Spleen (tissue), 13 donors: ENCODE data around the gene SAP30. TPM values are rescaled to one million over a fixed set of nuclear protein-coding genes. Genes with fewer than 3 reads are reported as not detected.

ENCODE experiments used
- DNase-seq: peaks from one replicate; pipeline ENCODE4 v3.0.0-alpha.2; 2020
- H3K27ac ChIP-seq, 8 donors: fragments of 200-600 bp; sonication (generic) in 7 of 8; 1 replicate in 4 of 8; 2 replicates in 4 of 8; pipeline versions ENCODE4 v1.5.0 to v1.8.0; 2016 to 2021; ENCODE audit warnings: inconsistent platforms in 4 of 8, mild to moderate bottlenecking in 4 of 8, moderate library complexity in 1 of 8
- H3K27me3 ChIP-seq, 7 donors: fragments of 200-600 bp; sonication (generic) in 6 of 7; replicated peaks in 1 of 7; 1 replicate in 4 of 7; 2 replicates in 3 of 7; pipeline versions ENCODE4 v1.5.0 to v1.8.0; 2016 to 2021; ENCODE audit warnings: inconsistent platforms in 3 of 7, mild to moderate bottlenecking in 1 of 7
- H3K36me3 ChIP-seq, 6 donors: fragments of 200-600 bp; sonication (generic) in 5 of 6; 1 replicate in 4 of 6; 2 replicates in 2 of 6; pipeline versions ENCODE4 v1.5.0 to v1.8.0; 2016 to 2021; ENCODE audit warnings: inconsistent platforms in 2 of 6
- H3K4me1 ChIP-seq, 6 donors: fragments of 200-600 bp; sonication (generic) in 5 of 6; 1 replicate in 3 of 6; 2 replicates in 3 of 6; pipeline versions ENCODE4 v1.5.0 to v1.8.0; 2016 to 2021; ENCODE audit warnings: inconsistent platforms in 3 of 6
- H3K4me3 ChIP-seq, 8 donors: fragments of 200-600 bp; sonication (generic) in 7 of 8; 1 replicate in 4 of 8; 2 replicates in 4 of 8; pipeline versions ENCODE4 v1.5.0 to v1.8.0; 2016 to 2021; ENCODE audit warnings: inconsistent platforms in 4 of 8, mild to moderate bottlenecking in 4 of 8, moderate library complexity in 2 of 8
- H3K9me3 ChIP-seq, 8 donors: fragments of 200-600 bp; sonication (generic) in 7 of 8; 1 replicate in 4 of 8; 2 replicates in 4 of 8; pipeline versions ENCODE4 v1.5.0 to v1.8.0; 2016 to 2021; ENCODE audit warnings: inconsistent platforms in 4 of 8
- POLR2A ChIP-seq, 3 donors: fragments of 450-650 bp; IDR thresholded peaks; one replicate each; pipeline ENCODE4 v1.5.1; 2017; ENCODE audit warnings: antibody characterized with exemption in 3 of 3, mild to moderate bottlenecking in 1 of 3
- POLR2AphosphoS5 ChIP-seq, 3 donors: sonication (generic); formaldehyde crosslinking; IDR thresholded peaks; one replicate each; pipeline ENCODE4 v1.5.1; 2017; ENCODE audit warnings: antibody characterized with exemption in 3 of 3
- WGBS, 5 donors: extraction: QIAGEN DNeasy Blood & Tissue Kit in 3 of 5; methylation state at CpG; one replicate each; pipeline versions ENCODE4 v1.1.5 to v1.1.7; 2013 to 2018; 5-methylcytosine and 5-hydroxymethylcytosine counted together
- intact Hi-C: fragments of 100-400 bp; cut with DNase I; formaldehyde crosslinking; loops from one replicate; pipeline ENCODE4 v1.15.0; 2023; ENCODE audit warnings: low total_unique reads
- long read RNA-seq, 2 donors: transcript quantifications; one replicate each; lab custom pipeline, GENCODE V29; 2026
- polyA plus RNA-seq, 3 donors: library from polyadenylated mRNA; stranded (reverse); fragments of 200-250 nt; gene quantifications; one replicate each; pipeline ENCODE4 v1.2.1, GENCODE V29; 2013
- total RNA-seq, 7 donors: library from RNA; depleted of rRNA in 3 of 7; stranded (reverse); fragments of >200 nt in 3 of 7; fragmentation: NEBNext Ultra II Directional in 4 of 7; extraction: Animal tissue kit (Norgen Biotek cat#: 25700) in 4 of 7; gene quantifications; one replicate each; pipeline versions ENCODE4 v1.1.0 to v1.2.1, GENCODE V29; 2016 to 2021
- TF ChIP-seq, protein P1 (sequence below), 11 experiments: fragments of 200-600 bp in 7 of 11; fragments of 450-650 bp in 4 of 11; sonication (generic) in 4 of 11; IDR thresholded peaks in 8 of 11; conservative IDR thresholded peaks in 3 of 11; 1 replicate in 7 of 11; 2 replicates in 4 of 11; pipeline versions ENCODE4 v1.4.0 to v1.8.0; 2016 to 2021; ENCODE audit warnings: antibody characterized with exemption in 11 of 11, inconsistent platforms in 4 of 11, mild to moderate bottlenecking in 1 of 11
- donor health status: healthy with polysubstance abuse.
- donor health status: DM: no; HTN: no; CAD: no; lungs with moderate emphysema.
- donor health status: DM: no; HTN: no; CAD: no.
- donor health status: Bipolar disorder and iron deficiency.
- donor health status: healthy.
- donor health status: DM: no; HTN: no; CAD: no.
- donor health status: DM: yes; HTN: yes; CAD: no.

SAP30 gene, protein sequence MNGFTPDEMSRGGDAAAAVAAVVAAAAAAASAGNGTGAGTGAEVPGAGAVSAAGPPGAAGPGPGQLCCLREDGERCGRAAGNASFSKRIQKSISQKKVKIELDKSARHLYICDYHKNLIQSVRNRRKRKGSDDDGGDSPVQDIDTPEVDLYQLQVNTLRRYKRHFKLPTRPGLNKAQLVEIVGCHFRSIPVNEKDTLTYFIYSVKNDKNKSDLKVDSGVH
- 10 to 100 TPM in 6 of 7 donors, 1 to 10 TPM in 1; 6.0 to 43.2 (median 20.4) TPM for total RNA-seq
- 10 to 100 TPM in 1 of 3 donors, 1 to 10 TPM in 2; 2.7 to 10.6 (median 8.0) TPM for polyA plus RNA-seq
- long read RNA-seq, donor 1, transcript SAP30-201 (4 exons, 1,108 nt) = major isoform, 12 of 12 reads
- long read RNA-seq, donor 1, partial matches to known transcripts = 0 of 12 reads
- long read RNA-seq, donor 1, other reads (novel, unspliced or antisense) = 0 of 12 reads
- long read RNA-seq, donor 2, transcript SAP30-201 (4 exons, 1,108 nt) = major isoform, 8 of 8 reads
- long read RNA-seq, donor 2, partial matches to known transcripts = 0 of 8 reads
- long read RNA-seq, donor 2, other reads (novel, unspliced or antisense) = 0 of 8 reads

DNA sequence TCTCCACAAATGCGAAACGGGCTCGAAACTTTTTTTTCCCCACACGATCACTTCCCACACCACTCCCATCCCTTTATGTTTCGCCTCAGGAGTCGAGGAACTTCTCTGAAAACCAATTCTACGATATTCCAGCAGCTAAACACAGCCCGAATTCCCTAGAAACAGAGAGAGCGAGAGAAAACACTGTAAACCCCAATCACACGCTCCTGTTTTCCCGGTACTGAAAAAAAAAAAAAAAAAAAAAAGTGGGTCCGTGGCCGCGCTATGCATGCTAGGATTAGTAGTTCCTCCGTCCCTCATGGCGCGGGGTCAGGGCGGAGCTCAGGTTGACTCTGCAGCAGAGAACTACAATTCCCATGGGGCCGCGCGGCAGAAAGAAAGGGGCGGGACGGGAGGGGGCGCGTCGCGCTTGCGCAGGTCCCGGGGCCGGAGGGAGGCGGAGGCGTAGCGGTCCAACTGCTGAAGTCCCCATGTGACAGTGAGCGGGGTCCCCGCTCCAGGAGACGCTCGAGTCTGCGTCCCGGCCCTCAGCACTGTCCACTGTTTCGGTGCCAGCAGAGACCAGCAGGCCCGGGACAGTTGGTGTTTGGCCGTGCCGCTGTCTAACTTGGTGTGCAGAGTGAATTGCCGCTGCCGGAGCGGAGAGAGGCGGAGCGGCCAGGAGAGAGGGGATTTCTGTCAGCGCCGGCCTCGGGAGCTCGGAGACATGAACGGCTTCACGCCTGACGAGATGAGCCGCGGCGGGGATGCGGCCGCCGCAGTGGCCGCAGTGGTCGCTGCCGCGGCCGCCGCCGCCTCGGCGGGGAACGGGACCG is at the start of gene SAP30:
TSS of gene SAP30 (plus strand) at position 478 of the 815 bp plus-strand sequence. CDS start at position 707, 229 bp downstream.
- Histone ChIP-seq H3K36me3 (peaks cover 0 to 8% (median 0%) of the 10 kb centered on the region in 6 donors), H3K9me3 (no peaks in the 10 kb centered on the region), H3K4me3 (peak within 1 kb of the TSS; percentile 76 to 93 (median 88)), H3K27ac (peak within 1 kb of the TSS; percentile 87 to 99 (median 96)), H3K27me3 (peaks cover 0 to 15% (median 0%) of the 10 kb centered on the region in 7 donors), H3K4me1 (peaks cover 4 to 62% (median 33%) of the 10 kb centered on the region in 6 donors)
- intact Hi-C loops = loop anchor here (5.0 kb wide), 1 partner anchor 38 kb away; the partner anchor contains the start of gene HMGB2
- TF ChIP-seq, protein P1, sequence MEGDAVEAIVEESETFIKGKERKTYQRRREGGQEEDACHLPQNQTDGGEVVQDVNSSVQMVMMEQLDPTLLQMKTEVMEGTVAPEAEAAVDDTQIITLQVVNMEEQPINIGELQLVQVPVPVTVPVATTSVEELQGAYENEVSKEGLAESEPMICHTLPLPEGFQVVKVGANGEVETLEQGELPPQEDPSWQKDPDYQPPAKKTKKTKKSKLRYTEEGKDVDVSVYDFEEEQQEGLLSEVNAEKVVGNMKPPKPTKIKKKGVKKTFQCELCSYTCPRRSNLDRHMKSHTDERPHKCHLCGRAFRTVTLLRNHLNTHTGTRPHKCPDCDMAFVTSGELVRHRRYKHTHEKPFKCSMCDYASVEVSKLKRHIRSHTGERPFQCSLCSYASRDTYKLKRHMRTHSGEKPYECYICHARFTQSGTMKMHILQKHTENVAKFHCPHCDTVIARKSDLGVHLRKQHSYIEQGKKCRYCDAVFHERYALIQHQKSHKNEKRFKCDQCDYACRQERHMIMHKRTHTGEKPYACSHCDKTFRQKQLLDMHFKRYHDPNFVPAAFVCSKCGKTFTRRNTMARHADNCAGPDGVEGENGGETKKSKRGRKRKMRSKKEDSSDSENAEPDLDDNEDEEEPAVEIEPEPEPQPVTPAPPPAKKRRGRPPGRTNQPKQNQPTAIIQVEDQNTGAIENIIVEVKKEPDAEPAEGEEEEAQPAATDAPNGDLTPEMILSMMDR (IDR thresholded peaks at IDR 0.05 in 8 of 11, conservative IDR thresholded peaks at IDR 0.05 in 3 of 11) = peak in 3 of 11 experiments; percentile 14 to 26 (median 16)
- TF ChIP-seq POLR2A (IDR thresholded peaks at IDR 0.05) (peak; percentile 85 to 98 (median 89)), POLR2AphosphoS5 (IDR thresholded peaks at IDR 0.05) (peak; percentile 99 to 100 (median 99))
- DNase-seq = peak; percentile 98
- WGBS, 5 donors = 0 to 1% (median 0%) methylated on average over 37 to 72 of the region's 72 CpGs

DNA sequence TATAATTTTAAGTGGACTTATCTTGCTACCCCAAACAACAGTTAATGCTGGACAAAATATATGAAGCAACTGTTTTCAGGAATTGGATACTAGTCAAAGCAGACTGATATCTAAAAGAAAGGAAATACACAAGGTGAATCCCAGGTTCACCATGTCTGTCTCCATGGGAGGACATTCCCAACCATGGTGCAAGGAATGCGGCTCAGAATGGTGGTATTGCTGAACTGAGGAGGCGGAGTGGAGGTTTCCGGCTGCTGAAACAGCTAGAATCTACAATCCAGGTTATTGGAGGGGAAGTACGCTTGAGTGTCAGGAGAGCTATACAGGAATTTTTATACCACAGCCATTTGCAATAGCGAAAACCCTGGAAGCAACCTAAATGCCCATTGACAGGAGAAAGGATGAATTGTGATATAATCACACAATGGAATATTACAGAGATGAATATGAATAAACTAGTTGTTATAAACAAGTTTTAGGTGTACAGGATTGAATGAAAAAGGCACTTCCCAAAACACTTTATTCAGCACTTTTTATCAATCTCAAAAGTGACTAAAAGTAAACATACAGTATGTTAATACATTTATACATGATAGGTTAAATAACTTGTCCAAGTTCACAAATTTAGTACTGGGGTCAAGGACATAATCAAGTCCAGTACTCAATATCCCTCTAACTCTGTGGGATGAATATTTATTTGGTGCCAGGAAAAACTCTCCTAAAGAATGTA is 45.6 kb upstream of the SAP30 start:
- Histone ChIP-seq H3K4me3 (no peak overlapping the region), H3K27ac (no peak overlapping the region), H3K9me3 (no peaks in the 10 kb centered on the region), H3K27me3 (no peaks in the 10 kb centered on the region), H3K4me1 (peaks cover 0 to 4% (median under 1%) of the 10 kb centered on the region in 6 donors), H3K36me3 (peaks cover 0 to 89% (median 25%) of the 10 kb centered on the region in 6 donors)
- intact Hi-C loops = no loop called here
- DNase-seq = no peak
- TF ChIP-seq POLR2A (IDR thresholded peaks at IDR 0.05) = no peak
- peak in 1 of 3 donors; percentile 18 for TF ChIP-seq POLR2AphosphoS5 (IDR thresholded peaks at IDR 0.05)
- TF ChIP-seq, protein P1 (IDR thresholded peaks at IDR 0.05 in 8 of 11, conservative IDR thresholded peaks at IDR 0.05 in 3 of 11) = no peak
- 91 to 98% (median 97%) methylated on average over 5 of the region's 5 CpGs for WGBS, 5 donors

DNA sequence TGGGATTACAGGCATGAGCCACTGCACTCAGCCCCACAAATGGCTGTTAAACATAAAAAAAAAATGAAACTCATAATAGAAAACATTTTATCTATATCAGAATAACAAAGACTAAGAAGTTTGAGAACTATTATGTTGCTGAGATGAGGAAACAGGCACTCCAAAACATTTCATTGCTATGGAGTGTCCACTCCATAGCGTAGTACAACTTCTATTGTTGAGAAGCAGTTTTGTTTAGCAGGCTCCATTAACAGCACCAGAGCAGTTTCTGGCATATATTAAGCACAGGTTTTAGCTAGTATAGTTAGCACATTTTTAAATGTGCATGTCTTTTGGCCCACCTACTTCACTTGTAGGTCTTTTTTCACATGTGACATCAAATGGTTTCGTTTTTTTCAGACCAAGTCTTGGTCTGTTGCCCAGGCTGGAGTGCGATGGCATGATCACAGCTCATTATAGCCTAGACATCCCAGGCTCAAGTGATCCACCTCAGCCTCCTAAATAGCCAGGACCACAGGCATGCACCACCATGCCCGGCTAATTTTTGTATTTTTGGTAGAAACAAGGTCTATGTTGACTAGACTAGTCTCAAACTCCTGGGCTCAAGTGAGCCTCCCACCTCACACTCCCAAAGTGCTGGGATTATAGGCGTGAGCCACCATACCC is 42.4 kb upstream of the SAP30 start:
- intact Hi-C loops = no loop called here
- no peak for TF ChIP-seq POLR2AphosphoS5 (IDR thresholded peaks at IDR 0.05)
- TF ChIP-seq POLR2A (IDR thresholded peaks at IDR 0.05) = no peak
- TF ChIP-seq, protein P1 (IDR thresholded peaks at IDR 0.05 in 8 of 11, conservative IDR thresholded peaks at IDR 0.05 in 3 of 11) = no peak
- H3K9me3 ChIP-seq = no peaks in the 10 kb centered on the region
- H3K27me3 ChIP-seq = no peaks in the 10 kb centered on the region
- DNase-seq = no peak
- H3K4me1 ChIP-seq = peaks cover 11 to 36% (median 30%) of the 10 kb centered on the region in 6 donors
- WGBS, 5 donors = 91 to 97% (median 94%) methylated on average over 5 of the region's 5 CpGs
- H3K4me3 ChIP-seq = no peak overlapping the region
- peaks cover 0 to 82% (median 25%) of the 10 kb centered on the region in 6 donors for H3K36me3 ChIP-seq
- H3K27ac ChIP-seq = peak overlapping the region in 1 of 8 donors; percentile 5
